ENCODE results near the gene RNF115. TPM values are rescaled to one million over a fixed set of nuclear protein-coding genes. Genes with fewer than 3 reads are reported as not detected.

The RNF115 gene
- total and polyA plus RNA-seq, 2 of the 4 experiments (the other 2 are of a cell fraction): 13.5 to 22.9 TPM

DNA sequence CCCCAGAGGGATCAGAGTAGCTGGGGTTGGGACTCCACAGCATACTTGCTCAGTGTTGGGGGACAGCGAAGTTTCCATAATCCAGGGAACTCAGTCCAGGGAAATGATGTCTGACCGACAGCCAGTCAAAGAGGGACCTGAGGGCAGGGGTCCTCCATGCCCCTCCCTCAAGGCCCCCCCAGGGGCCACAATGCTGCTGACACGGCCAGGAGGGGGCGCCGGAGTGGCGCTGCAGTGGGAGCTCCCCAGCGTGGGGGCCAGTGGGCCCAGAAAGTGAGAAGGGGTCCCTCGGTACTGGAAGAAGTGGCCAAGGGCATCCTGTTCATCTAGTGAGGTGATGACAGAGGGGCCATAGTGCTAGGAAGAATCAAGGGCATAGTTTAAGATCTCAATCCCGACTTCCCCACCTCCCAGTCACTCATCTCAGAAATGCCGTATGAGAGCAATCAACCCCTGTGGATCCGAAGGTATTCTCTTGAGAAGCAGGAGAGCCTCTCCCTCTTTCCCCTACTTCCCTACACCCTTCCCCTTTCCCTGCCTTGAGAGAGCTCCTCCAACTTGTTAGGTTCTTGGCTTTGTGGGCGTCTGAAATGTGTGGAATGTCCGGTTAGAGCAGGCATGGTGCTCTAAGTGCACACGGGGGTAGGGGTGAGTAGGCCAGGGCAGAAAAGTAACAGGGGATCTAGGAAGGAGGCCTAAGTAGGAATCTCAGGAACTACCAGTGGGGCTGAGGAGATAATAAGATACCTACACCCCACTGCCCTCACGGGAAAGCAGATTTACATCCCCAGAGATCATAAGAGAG is 25.7 kb upstream of the RNF115 start:
- Histone ChIP-seq H3K9me1 (ENCODE audit: insufficient read depth, low read length) (peaks cover 21% of the 10 kb centered on the region; the same call in 1 of the 2 replicates), H3K27ac (ENCODE audit: insufficient read depth, low read length) (peak overlapping the region; percentile 60), H3K36me3 (ENCODE audit: control insufficient read depth, insufficient read depth, low read length) (peaks cover 53% of the 10 kb centered on the region), H2BK120ac (ENCODE audit: low read depth, low read length) (peak overlapping the region; percentile 79), H3K4me3 (ENCODE audit: insufficient read depth, low read depth, low read length) (no peak overlapping the region), H2AK5ac (ENCODE audit: low read depth, low read length) (peak overlapping the region; percentile 90), H2AFZ (replicated peaks; ENCODE audit: low read length, poor library complexity) (no peak overlapping the region), H2BK5ac (ENCODE audit: low read depth, low read length, poor library complexity, severe bottlenecking) (peak overlapping the region; percentile 75), H4K91ac (ENCODE audit: insufficient read depth, low read depth, low read length) (peak overlapping the region; percentile 81), H3K18ac (ENCODE audit: low read depth, low read length) (peak overlapping the region; percentile 77; the same call in 1 of the 2 replicates), H3K27me3 (ENCODE audit: control insufficient read depth, insufficient read depth, low read length) (no peaks in the 10 kb centered on the region), H3K9me3 (ENCODE audit: control insufficient read depth, insufficient read depth, low read length) (no peaks in the 10 kb centered on the region), H4K20me1 (ENCODE audit: insufficient read depth, low read length) (no peaks in the 10 kb centered on the region), H3K56ac (ENCODE audit: extremely low read depth, insufficient read depth, low read length) (peak overlapping the region; percentile 76), H2BK15ac (ENCODE audit: low read depth, low read length) (peak overlapping the region; percentile 39; the same call in 1 of the 3 replicates), H4K8ac (ENCODE audit: low read depth in 2 of 2, low read length in 2 of 2) (peak overlapping the region; percentile 11 to 76; a peak in 3 of 4 replicates), H3K9ac (ENCODE audit: low read depth, low read length) (peak overlapping the region; percentile 18; the same call in 1 of the 2 replicates), H2BK20ac (ENCODE audit: low read depth, low read length) (peak overlapping the region; percentile 27; the same call in 1 of the 2 replicates), H3K79me1 (ENCODE audit: low read depth in 1 of 2, low read length in 2 of 2) (peaks cover 0 to 15% of the 10 kb centered on the region in 2 experiments; a peak in 3 of 4 replicates), H3K14ac (replicated peaks; ENCODE audit: low read depth, low read length) (peak overlapping the region; percentile 79), H3K23ac (ENCODE audit: low read depth, low read length) (peak overlapping the region; percentile 81; the same call in 1 of the 2 replicates), H4K5ac (ENCODE audit: low read depth, low read length) (peak overlapping the region; percentile 43), H3K4me1 (ENCODE audit: control insufficient read depth, insufficient read depth, low read length) (peaks cover 16% of the 10 kb centered on the region), H3K4me2 (ENCODE audit: low read depth, low read length) (peak overlapping the region; percentile 70; the same call in 1 of the 2 replicates), H2AK9ac (replicated peaks; ENCODE audit: low read depth, low read length, poor library complexity) (peak overlapping the region; percentile 90), H3K4ac (ENCODE audit: low read depth, low read length) (peak overlapping the region; percentile 82)
- no TSS peak for BruUV-seq (replicated peaks)
- dilution Hi-C loops (cut with HindIII; ENCODE audit: low sequenced_read_pairs, unreplicated experiment): no loop called here
- ATAC-seq (ENCODE audit: low read depth) (peak; percentile 52), DNase-seq (peak; percentile 66)
- no CpG with 5 or more reads among the region's 15 CpGs for WGBS, 2 experiments (ENCODE audit: extremely low coverage in 2 of 2, insufficient read length in 1 of 2)
- in situ Hi-C loops (cut with MboI; ENCODE audit: low sequenced_read_pairs): loop anchor here (5.0 kb wide), 1 partner anchor 163 kb away; no protein-coding TSS in a partner anchor
- TF ChIP-seq MXI1 (IDR thresholded peaks at IDR 0.05; ENCODE audit: borderline replicate concordance, low read depth, low read length): peak; percentile 26; the same call in 1 of the 2 replicates
- TF ChIP-seq MAZ (IDR thresholded peaks at IDR 0.05; ENCODE audit: borderline replicate concordance, low read depth, low read length): peak; percentile 63; the same call in 1 of the 2 replicates
- peak; percentile 11; the same call in 1 of the 2 replicates for TF ChIP-seq RAD21 (IDR thresholded peaks at IDR 0.05; ENCODE audit: low read length)
- TF ChIP-seq, protein P1, sequence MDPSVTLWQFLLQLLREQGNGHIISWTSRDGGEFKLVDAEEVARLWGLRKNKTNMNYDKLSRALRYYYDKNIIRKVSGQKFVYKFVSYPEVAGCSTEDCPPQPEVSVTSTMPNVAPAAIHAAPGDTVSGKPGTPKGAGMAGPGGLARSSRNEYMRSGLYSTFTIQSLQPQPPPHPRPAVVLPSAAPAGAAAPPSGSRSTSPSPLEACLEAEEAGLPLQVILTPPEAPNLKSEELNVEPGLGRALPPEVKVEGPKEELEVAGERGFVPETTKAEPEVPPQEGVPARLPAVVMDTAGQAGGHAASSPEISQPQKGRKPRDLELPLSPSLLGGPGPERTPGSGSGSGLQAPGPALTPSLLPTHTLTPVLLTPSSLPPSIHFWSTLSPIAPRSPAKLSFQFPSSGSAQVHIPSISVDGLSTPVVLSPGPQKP (IDR thresholded peaks at IDR 0.05; ENCODE audit: borderline replicate concordance, low read depth, low read length): no peak
- TF ChIP-seq FOS (IDR thresholded peaks at IDR 0.05; ENCODE audit: low read depth, low read length): no peak
- peak; percentile 33 for TF ChIP-seq CTCF (conservative IDR thresholded peaks at IDR 0.05; ENCODE audit: low read depth, low read length)
- intact Hi-C loops (cut with micrococcal nuclease): no loop called here
- ChIA-PET POLR2A (ENCODE audit: unreplicated experiment) (interaction anchor here (1.4 kb wide), 1 partner anchor 9 kb away, joined by 5 read pairs; the partner anchor contains the start of gene PIAS3), CTCF (interaction anchor here (0.9 to 1.5 kb wide), 2 partner anchors 10 to 16 kb away, joined by 3 to 13 read pairs; partner anchors contain the start of gene PIAS3)

Data from IMR-90 (cell line).